GM12878 (cell line): Measurements from ENCODE around the gene LRIT2. TPM values are rescaled to one million over a fixed set of nuclear protein-coding genes. Genes with fewer than 3 reads are reported as not detected.

ENCODE experiments used
- ATAC-seq: fragments of 200-7000 bp; cut with Tn5 transposase; 3 replicates; pipeline ENCODE4 v1.9.1; 2020; ENCODE audit warnings: mild to moderate bottlenecking, moderate library complexity
- BruUV-seq: library from RNA; stranded (reverse); fragments of 400-500 nt; replicated peaks from 2 replicates; lab custom pipeline; 2021; lab: Mats Ljungman, UMichigan
- CTCF ChIA-PET: fragments of 300-600 bp; sonication (Branson Sonifier 250); formaldehyde crosslinking; extraction: SDS; loops from one replicate; lab custom pipeline; 2021; ENCODE audit warnings: inconsistent platforms; lab: Yijun Ruan, JAX
- POLR2A ChIA-PET: fragments of 350-600 bp; formaldehyde crosslinking; extraction: SDS; loops from one replicate; lab custom pipeline; 2021; ENCODE audit warnings: inconsistent platforms; lab: Charles Lee
- RAD21 ChIA-PET: fragments of 300-600 bp; sonication (Branson Sonifier 250); formaldehyde crosslinking; loops from one replicate; lab custom pipeline; 2023; ENCODE audit warnings: antibody characterized with exemption; ENCODE audit not compliant: unreplicated experiment; lab: Charles Lee
- SMC1A ChIA-PET: fragments of 300-600 bp; sonication (Branson Sonifier 250); formaldehyde crosslinking; loops from one replicate; lab custom pipeline; 2023; ENCODE audit not compliant: unreplicated experiment, uncharacterized antibody; lab: Charles Lee
- DNase-seq: peaks from one replicate; pipeline ENCODE4 v3.0.0-alpha.2; 2011; ENCODE audit warnings: low read depth, low spot score
- FAIRE-seq: peaks from 3 replicates; lab custom pipeline; 2011; peaks lifted over from hg19 to GRCh38; lab: Jason Lieb, UNC
- H2AFZ ChIP-seq: 2 replicates; pipeline ENCODE4 v1.6.0; 2011; ENCODE audit warnings: low read depth, low read length, control low read depth; ENCODE audit not compliant: control insufficient read depth
- H3K27ac ChIP-seq: 2 replicates; pipeline ENCODE4 v1.5.1; 2011; ENCODE audit warnings: control low read depth; ENCODE audit not compliant: control insufficient read depth, insufficient read depth
- H3K27me3 ChIP-seq, 2 experiments: replicated peaks in 1 of 2; 2 replicates each; pipeline versions ENCODE4 v1.6.0 to v1.6.1; 2011; ENCODE audit warnings: low read length in 1 of 2; ENCODE audit not compliant: control insufficient read depth in 2 of 2, insufficient read depth in 2 of 2
- H3K36me3 ChIP-seq, 2 experiments: 2 replicates each; pipeline ENCODE4 v1.5.1; 2011; ENCODE audit warnings: low read length in 1 of 2; ENCODE audit not compliant: control insufficient read depth in 2 of 2, insufficient read depth in 2 of 2
- H3K4me1 ChIP-seq: 2 replicates; pipeline ENCODE4 v1.6.1; 2011; ENCODE audit warnings: mild to moderate bottlenecking, low read length, moderate library complexity, mixed read lengths; ENCODE audit not compliant: control insufficient read depth, insufficient read depth
- H3K4me2 ChIP-seq: 2 replicates; pipeline ENCODE4 v1.6.0; 2011; ENCODE audit warnings: control low read depth; ENCODE audit not compliant: control insufficient read depth, insufficient read depth
- H3K4me3 ChIP-seq: fragments of 200-600 bp; sonication (generic); 2 replicates; pipeline ENCODE4 v1.5.1; 2016
- H3K79me2 ChIP-seq: 2 replicates; pipeline ENCODE4 v1.6.0; 2011; ENCODE audit warnings: low read length; ENCODE audit not compliant: control insufficient read depth, insufficient read depth
- H3K9ac ChIP-seq: 2 replicates; pipeline ENCODE4 v1.8.0; 2011; ENCODE audit warnings: low read length, control low read depth, mixed read lengths; ENCODE audit not compliant: control insufficient read depth, insufficient read depth
- H3K9me3 ChIP-seq: replicated peaks from 3 replicates; pipeline ENCODE4 v1.5.1; 2011; ENCODE audit warnings: mild to moderate bottlenecking, low read length; ENCODE audit not compliant: control insufficient read depth, insufficient read depth
- H4K20me1 ChIP-seq: 2 replicates; pipeline ENCODE4 v1.6.0; 2011; ENCODE audit not compliant: control insufficient read depth, insufficient read depth
- BCL3 ChIP-seq: IDR thresholded peaks from 2 replicates; pipeline ENCODE4 v1.6.1; 2011; ENCODE audit warnings: borderline replicate concordance, low read depth, mild to moderate bottlenecking, moderate library complexity, low read length; ENCODE audit not compliant: insufficient read depth, poor library complexity, severe bottlenecking
- FOXM1 ChIP-seq: IDR thresholded peaks from 2 replicates; pipeline ENCODE4 v1.6.1; 2012; ENCODE audit warnings: low read depth, mild to moderate bottlenecking, inconsistent platforms, low read length, moderate library complexity
- HCFC1 ChIP-seq: fragments of 150-350 bp; IDR thresholded peaks from 2 replicates; pipeline ENCODE4 v1.6.1; 2014; ENCODE audit warnings: low read length
- KDM1A ChIP-seq: fragments of 200-600 bp; sonication (generic); IDR thresholded peaks from 2 replicates; pipeline ENCODE4 v1.6.1; 2016; ENCODE audit warnings: borderline replicate concordance
- MAX ChIP-seq: IDR thresholded peaks from 2 replicates; pipeline ENCODE4 v1.6.1; 2012; ENCODE audit warnings: low read depth, low read length, improper control_type of control experiment
- PKNOX1 ChIP-seq: fragments of 450-650 bp; IDR thresholded peaks from 2 replicates; pipeline ENCODE4 v1.6.1; 2016; ENCODE audit warnings: mild to moderate bottlenecking
- RAD51 ChIP-seq: fragments of 450-650 bp; IDR thresholded peaks from 2 replicates; pipeline ENCODE4 v1.6.1; 2016; ENCODE audit warnings: moderate library complexity, mild to moderate bottlenecking, inconsistent platforms
- RUNX3 ChIP-seq: IDR thresholded peaks from 2 replicates; pipeline ENCODE4 v1.6.1; 2012; ENCODE audit warnings: low read length, inconsistent platforms
- SKIL ChIP-seq: fragments of 450-650 bp; IDR thresholded peaks from 2 replicates; pipeline ENCODE4 v1.6.1; 2017; ENCODE audit warnings: mild to moderate bottlenecking, low read depth, inconsistent platforms; ENCODE audit not compliant: poor library complexity, severe bottlenecking
- SP1 ChIP-seq: IDR thresholded peaks from one replicate; pipeline ENCODE4 v1.6.1; 2011; ENCODE audit warnings: low read depth, low read length
- SREBF2 ChIP-seq: IDR thresholded peaks from 2 replicates; pipeline ENCODE4 v1.6.1; 2012; ENCODE audit warnings: mild to moderate bottlenecking, low read length
- STAT3 ChIP-seq: IDR thresholded peaks from 2 replicates; pipeline ENCODE4 v1.6.1; 2011; ENCODE audit warnings: low read depth, low read length, improper control_type of control experiment
- SUZ12 ChIP-seq: fragments of 200-600 bp; sonication (generic); IDR thresholded peaks from one replicate; pipeline ENCODE4 v1.6.1; 2018; ENCODE audit warnings: antibody characterized with exemption, mild to moderate bottlenecking; ENCODE audit not compliant: unreplicated experiment
- TARDBP ChIP-seq: IDR thresholded peaks from 2 replicates; pipeline ENCODE4 v1.6.1; 2016; ENCODE audit warnings: borderline replicate concordance
- ZNF274 ChIP-seq: IDR thresholded peaks from one replicate; pipeline ENCODE4 v1.8.0; 2011; ENCODE audit not compliant: insufficient read length, insufficient read depth
- WGBS: methylation state at CpG from one replicate; pipeline ENCODE4 v1.1.6; 2016; ENCODE audit warnings: low lambda C conversion rate; ENCODE audit not compliant: insufficient replicate concordance, insufficient coverage; ENCODE audit errors: missing lambda C conversion rate; 5-methylcytosine and 5-hydroxymethylcytosine counted together
- in situ Hi-C: fragments of 300-500 bp; cut with MboI; formaldehyde crosslinking; loops from 9 replicates; pipeline ENCODE4 v1.14.3; 2018; ENCODE audit warnings: mixed read lengths
- intact Hi-C: fragments of 100-400 bp; cut with micrococcal nuclease; formaldehyde crosslinking; loops from one replicate; pipeline ENCODE4 v1.14.2; 2022; ENCODE audit not compliant: unreplicated experiment
- polyA plus RNA-seq, 11 experiments: library from polyadenylated mRNA; depleted of rRNA in 4 of 11; unstranded in 6 of 11; stranded (reverse) in 5 of 11; fragments of >200 nt; fragmentation: Nextera tagmentation in 4 of 11; fragmentation: Illumina TruSeq in 1 of 11; extraction: Ambion mirVana in 4 of 11; extraction: Trizol in 1 of 11; gene quantifications; 1 replicate in 1 of 11; 2 replicates in 10 of 11; pipeline versions ENCODE4 v1.2.1 to v1.2.3, GENCODE V29; 2011 to 2016; ENCODE audit warnings: inconsistent platforms in 2 of 11, missing spikeins in 2 of 11, low read depth in 1 of 11
- total RNA-seq, 4 experiments: library from RNA; depleted of rRNA in 3 of 4; stranded (reverse); fragments of >200 nt in 3 of 4; fragmentation: Illumina TruSeq in 1 of 4; extraction: Trizol in 1 of 4; gene quantifications; 2 replicates each; pipeline versions ENCODE4 v1.2.1 to v1.2.3, GENCODE V29; 2013 to 2021
- TF ChIP-seq, protein P1 (sequence below): fragments of 450-650 bp; IDR thresholded peaks from 2 replicates; pipeline ENCODE4 v1.6.1; 2017; ENCODE audit warnings: mild to moderate bottlenecking, moderate library complexity

Gene LRIT2
- total and polyA plus RNA-seq, 10 of the 15 experiments (the other 5 are each of a cell fraction or from before 2014, with no cell fraction given): not detected

DNA sequence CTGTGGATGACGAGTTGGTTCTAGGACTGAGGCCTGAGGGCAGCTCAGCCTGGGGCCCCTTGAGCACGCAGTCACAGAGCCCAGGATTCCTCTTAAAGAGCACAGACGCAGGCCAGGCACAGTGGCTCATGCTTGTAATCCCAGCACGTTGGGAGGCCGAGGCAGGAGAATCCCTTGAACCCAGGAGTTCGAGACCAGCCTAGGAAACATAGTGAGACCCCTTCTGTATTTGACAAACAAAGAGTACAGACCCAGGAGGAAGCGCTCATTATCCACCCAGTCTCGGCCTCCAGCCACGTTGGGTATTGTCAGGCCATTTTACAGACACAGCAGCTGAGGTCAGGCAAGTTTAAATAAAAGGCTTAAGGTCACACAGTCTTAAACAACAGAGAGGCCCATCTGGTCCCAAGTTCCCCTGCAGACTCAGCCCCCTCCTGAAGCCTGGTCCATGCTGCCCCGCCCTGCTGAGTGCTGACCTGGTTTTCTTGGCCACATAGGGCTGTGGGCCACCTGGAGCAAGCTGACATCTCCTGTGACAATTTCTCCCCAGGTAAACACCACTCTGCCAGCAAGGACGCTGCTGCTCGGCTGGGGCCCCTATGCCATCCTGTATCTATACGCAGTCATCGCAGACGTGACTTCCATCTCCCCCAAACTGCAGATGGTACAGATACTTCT lies 32.1 kb upstream of the LRIT2 start:
- Histone ChIP-seq H3K27ac (no peak overlapping the region), H3K4me1 (no peaks in the 10 kb centered on the region), H4K20me1 (no peaks in the 10 kb centered on the region), H3K79me2 (no peaks in the 10 kb centered on the region), H3K9ac (no peak overlapping the region), H3K36me3 (no peaks in the 10 kb centered on the region), H3K4me2 (no peak overlapping the region), H2AFZ (no peak overlapping the region), H3K27me3 (no peaks in the 10 kb centered on the region; a peak in 2 of 4 replicates), H3K9me3 (no peaks in the 10 kb centered on the region), H3K4me3 (no peak overlapping the region)
- WGBS: 52% methylated on average over 15 of the region's 15 CpGs
- BruUV-seq: no TSS peak
- in situ Hi-C loops: no loop called here
- ATAC-seq (peak; percentile 31; the same call in 2 of the 3 replicates), FAIRE-seq (no peak), DNase-seq (no peak)
- CTCF ChIA-PET: interaction anchor here (0.5 to 2.1 kb wide), 6 partner anchors 10 to 291 kb away, joined by 3 to 13 read pairs (median 4); no protein-coding TSS in a partner anchor
- SMC1A ChIA-PET: no interaction called here
- RAD21 ChIA-PET: interaction anchor here (0.9 to 1.3 kb wide), 2 partner anchors 108 to 110 kb away, joined by 3 read pairs; no protein-coding TSS in a partner anchor
- POLR2A ChIA-PET: no interaction called here
- intact Hi-C loops: no loop called here
- TF ChIP-seq SKIL (no peak), ZNF274 (no peak), SP1 (no peak), MAX (no peak), FOXM1 (no peak), KDM1A (no peak), RUNX3 (no peak), SREBF2 (no peak), RAD51 (no peak), PKNOX1 (no peak), HCFC1 (no peak), BCL3 (no peak), SUZ12 (no peak), STAT3 (no peak), TARDBP (no peak)
- TF ChIP-seq, protein P1, sequence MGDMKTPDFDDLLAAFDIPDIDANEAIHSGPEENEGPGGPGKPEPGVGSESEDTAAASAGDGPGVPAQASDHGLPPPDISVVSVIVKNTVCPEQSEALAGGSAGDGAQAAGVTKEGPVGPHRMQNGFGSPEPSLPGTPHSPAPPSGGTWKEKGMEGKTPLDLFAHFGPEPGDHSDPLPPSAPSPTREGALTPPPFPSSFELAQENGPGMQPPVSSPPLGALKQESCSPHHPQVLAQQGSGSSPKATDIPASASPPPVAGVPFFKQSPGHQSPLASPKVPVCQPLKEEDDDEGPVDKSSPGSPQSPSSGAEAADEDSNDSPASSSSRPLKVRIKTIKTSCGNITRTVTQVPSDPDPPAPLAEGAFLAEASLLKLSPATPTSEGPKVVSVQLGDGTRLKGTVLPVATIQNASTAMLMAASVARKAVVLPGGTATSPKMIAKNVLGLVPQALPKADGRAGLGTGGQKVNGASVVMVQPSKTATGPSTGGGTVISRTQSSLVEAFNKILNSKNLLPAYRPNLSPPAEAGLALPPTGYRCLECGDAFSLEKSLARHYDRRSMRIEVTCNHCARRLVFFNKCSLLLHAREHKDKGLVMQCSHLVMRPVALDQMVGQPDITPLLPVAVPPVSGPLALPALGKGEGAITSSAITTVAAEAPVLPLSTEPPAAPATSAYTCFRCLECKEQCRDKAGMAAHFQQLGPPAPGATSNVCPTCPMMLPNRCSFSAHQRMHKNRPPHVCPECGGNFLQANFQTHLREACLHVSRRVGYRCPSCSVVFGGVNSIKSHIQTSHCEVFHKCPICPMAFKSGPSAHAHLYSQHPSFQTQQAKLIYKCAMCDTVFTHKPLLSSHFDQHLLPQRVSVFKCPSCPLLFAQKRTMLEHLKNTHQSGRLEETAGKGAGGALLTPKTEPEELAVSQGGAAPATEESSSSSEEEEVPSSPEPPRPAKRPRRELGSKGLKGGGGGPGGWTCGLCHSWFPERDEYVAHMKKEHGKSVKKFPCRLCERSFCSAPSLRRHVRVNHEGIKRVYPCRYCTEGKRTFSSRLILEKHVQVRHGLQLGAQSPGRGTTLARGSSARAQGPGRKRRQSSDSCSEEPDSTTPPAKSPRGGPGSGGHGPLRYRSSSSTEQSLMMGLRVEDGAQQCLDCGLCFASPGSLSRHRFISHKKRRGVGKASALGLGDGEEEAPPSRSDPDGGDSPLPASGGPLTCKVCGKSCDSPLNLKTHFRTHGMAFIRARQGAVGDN: no peak
